Measurements from ENCODE around the gene PQBP1.

DNA sequence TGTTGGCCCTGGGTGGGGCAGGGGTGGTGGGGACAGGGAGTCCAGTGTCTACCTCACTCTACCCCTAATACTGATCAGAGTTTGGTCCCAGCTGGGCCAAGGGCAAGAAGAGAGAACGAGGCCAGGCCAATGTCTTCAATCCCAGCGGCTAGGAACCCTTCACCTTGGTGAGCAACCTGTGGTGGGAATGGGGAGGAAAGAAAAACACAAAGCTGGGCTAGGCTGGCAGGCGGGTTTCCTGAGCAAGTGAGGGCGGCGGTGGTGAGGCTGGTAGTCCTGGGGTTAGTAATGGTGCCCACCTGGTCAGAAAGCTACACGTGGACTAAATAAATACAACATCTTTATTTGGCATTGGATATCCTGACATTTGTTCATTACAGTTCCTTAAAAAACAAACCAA lies 5.6 kb downstream of the PQBP1 start:
- TF ChIP-seq, protein P1, sequence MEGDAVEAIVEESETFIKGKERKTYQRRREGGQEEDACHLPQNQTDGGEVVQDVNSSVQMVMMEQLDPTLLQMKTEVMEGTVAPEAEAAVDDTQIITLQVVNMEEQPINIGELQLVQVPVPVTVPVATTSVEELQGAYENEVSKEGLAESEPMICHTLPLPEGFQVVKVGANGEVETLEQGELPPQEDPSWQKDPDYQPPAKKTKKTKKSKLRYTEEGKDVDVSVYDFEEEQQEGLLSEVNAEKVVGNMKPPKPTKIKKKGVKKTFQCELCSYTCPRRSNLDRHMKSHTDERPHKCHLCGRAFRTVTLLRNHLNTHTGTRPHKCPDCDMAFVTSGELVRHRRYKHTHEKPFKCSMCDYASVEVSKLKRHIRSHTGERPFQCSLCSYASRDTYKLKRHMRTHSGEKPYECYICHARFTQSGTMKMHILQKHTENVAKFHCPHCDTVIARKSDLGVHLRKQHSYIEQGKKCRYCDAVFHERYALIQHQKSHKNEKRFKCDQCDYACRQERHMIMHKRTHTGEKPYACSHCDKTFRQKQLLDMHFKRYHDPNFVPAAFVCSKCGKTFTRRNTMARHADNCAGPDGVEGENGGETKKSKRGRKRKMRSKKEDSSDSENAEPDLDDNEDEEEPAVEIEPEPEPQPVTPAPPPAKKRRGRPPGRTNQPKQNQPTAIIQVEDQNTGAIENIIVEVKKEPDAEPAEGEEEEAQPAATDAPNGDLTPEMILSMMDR (IDR thresholded peaks at IDR 0.05; ENCODE audit: low read length) = no peak
- no peak for TF ChIP-seq EZH2 (IDR thresholded peaks at IDR 0.05; ENCODE audit: borderline replicate concordance, low read length)

Measured in OCI-LY1 (cell line).